Activated CD8-positive, alpha-beta T cell treated with anti-CD3 and anti-CD28 coated beads for 36 hours (primary cell): ENCODE data around the gene TCP11L2. TPM values are rescaled to one million over a fixed set of nuclear protein-coding genes. Genes with fewer than 3 reads are reported as not detected.
"Not testable (repeated sequence)": the region's sequence is repeated elsewhere in the genome, so short reads cannot be mapped to it uniquely, and the experiment has no call there.

Source experiments
- ATAC-seq: fragments of 200-7000 bp; cut with Tn5 transposase; one replicate; pipeline ENCODE4 v1.10.0; 2021; ENCODE audit warnings: mild to moderate bottlenecking, moderate library complexity
- CTCF ChIA-PET: fragments of 350-600 bp; sonication (Branson Sonifier 250); formaldehyde crosslinking; loops from one replicate; lab custom pipeline; 2021; ENCODE audit warnings: antibody characterized with exemption; lab: Charles Lee
- POLR2A ChIA-PET: fragments of 350-600 bp; sonication (Branson Sonifier 250); formaldehyde crosslinking; loops from one replicate; lab custom pipeline; 2021; ENCODE audit warnings: antibody characterized with exemption; lab: Charles Lee
- DNase-seq: peaks from one replicate; pipeline ENCODE4 v3.0.0-alpha.2; 2020
- H3K27ac Mint-ChIP-seq: one replicate; pipeline ENCODE4 v1.8.0; 2021; ENCODE audit warnings: mild to moderate bottlenecking, mixed read lengths
- H3K27me3 Mint-ChIP-seq: one replicate; pipeline ENCODE4 v1.8.0; 2021; ENCODE audit warnings: mixed read lengths
- H3K36me3 Mint-ChIP-seq: one replicate; pipeline ENCODE4 v1.8.0; 2021; ENCODE audit warnings: low read depth, mixed read lengths
- H3K4me1 Mint-ChIP-seq: one replicate; pipeline ENCODE4 v1.8.0; 2021; ENCODE audit warnings: low read depth, mixed read lengths
- H3K4me3 Mint-ChIP-seq: one replicate; pipeline ENCODE4 v1.8.0; 2021; ENCODE audit warnings: mild to moderate bottlenecking, moderate library complexity, mixed read lengths
- H3K9me3 Mint-ChIP-seq: one replicate; pipeline ENCODE4 v1.8.0; 2021; ENCODE audit warnings: mixed read lengths
- intact Hi-C: fragments of 100-400 bp; cut with micrococcal nuclease; formaldehyde crosslinking; loops from one replicate; pipeline ENCODE4 v1.10.0; 2022
- total RNA-seq, 2 experiments: library from RNA; stranded (reverse); gene quantifications; one replicate each; pipeline ENCODE4 v1.2.3, GENCODE V29; 2021
- TF ChIP-seq, protein P1 (sequence below): fragments of 200-600 bp; IDR thresholded peaks from one replicate; pipeline ENCODE4 v1.8.0; 2022; ENCODE audit warnings: antibody characterized with exemption, mild to moderate bottlenecking

TCP11L2 gene
- total RNA-seq, 2 experiments from 2014 or later: 11.9 to 13.2 TPM

DNA sequence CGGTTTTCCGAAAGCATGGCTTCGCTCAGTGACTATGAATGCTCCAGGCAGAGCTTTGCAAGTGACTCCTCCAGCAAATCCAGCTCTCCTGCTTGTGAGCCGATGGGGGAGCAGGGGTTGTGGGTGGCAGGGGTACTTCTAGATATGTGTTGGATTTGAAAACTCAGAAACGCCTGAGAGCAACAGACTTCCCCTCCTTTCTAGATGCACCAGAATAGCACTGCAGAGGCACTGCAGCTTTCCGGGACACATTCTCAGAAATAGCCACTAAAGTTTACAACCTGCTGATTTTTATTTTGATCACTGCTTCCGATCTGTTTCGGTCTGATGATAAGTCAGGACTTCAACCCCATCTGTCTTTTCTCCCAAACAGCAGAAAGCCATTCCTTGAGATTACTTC is 8.6 kb downstream of the TCP11L2 start:
- intact Hi-C loops: no loop called here
- H3K27me3 Mint-ChIP-seq: no peaks in the 10 kb centered on the region
- H3K4me1 Mint-ChIP-seq: peaks cover 46% of the 10 kb centered on the region
- DNase-seq (no peak), ATAC-seq (no peak)
- peaks cover 13% of the 10 kb centered on the region for H3K36me3 Mint-ChIP-seq
- POLR2A ChIA-PET: interaction anchor here (1.4 to 1.7 kb wide), 2 partner anchors 9 to 47 kb away, joined by 3 read pairs; no protein-coding TSS in a partner anchor
- TF ChIP-seq, protein P1, sequence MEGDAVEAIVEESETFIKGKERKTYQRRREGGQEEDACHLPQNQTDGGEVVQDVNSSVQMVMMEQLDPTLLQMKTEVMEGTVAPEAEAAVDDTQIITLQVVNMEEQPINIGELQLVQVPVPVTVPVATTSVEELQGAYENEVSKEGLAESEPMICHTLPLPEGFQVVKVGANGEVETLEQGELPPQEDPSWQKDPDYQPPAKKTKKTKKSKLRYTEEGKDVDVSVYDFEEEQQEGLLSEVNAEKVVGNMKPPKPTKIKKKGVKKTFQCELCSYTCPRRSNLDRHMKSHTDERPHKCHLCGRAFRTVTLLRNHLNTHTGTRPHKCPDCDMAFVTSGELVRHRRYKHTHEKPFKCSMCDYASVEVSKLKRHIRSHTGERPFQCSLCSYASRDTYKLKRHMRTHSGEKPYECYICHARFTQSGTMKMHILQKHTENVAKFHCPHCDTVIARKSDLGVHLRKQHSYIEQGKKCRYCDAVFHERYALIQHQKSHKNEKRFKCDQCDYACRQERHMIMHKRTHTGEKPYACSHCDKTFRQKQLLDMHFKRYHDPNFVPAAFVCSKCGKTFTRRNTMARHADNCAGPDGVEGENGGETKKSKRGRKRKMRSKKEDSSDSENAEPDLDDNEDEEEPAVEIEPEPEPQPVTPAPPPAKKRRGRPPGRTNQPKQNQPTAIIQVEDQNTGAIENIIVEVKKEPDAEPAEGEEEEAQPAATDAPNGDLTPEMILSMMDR: no peak
- no peak overlapping the region for H3K4me3 Mint-ChIP-seq
- H3K27ac Mint-ChIP-seq: peak overlapping the region; percentile 46
- CTCF ChIA-PET: interaction anchor here (1.4 kb wide), 1 partner anchor 10 kb away, joined by 7 read pairs; no protein-coding TSS in a partner anchor
- no peaks in the 10 kb centered on the region for H3K9me3 Mint-ChIP-seq

DNA sequence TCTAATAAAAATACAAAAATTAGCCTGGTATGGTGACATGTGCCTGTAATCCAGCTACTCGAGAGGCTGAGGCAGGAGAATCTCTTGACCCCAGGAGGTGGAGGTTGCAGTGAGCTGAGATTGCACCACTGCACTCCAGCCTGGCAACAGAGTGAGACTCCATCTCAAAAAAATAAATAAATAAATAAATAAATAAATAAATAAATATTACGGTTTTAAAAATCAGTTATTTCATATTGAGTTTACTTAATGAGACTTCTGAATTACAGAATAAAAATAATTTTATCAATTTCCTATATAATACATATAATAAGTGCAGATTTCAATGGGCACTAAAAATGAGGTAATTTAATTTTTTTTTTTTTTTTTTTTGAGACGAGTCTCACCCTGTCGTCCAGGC is 10.9 kb downstream of the TCP11L2 start:
- H3K36me3 Mint-ChIP-seq: peaks cover 16% of the 10 kb centered on the region
- H3K27ac Mint-ChIP-seq, ATAC-seq, DNase-seq, H3K27me3 Mint-ChIP-seq, H3K9me3 Mint-ChIP-seq, H3K4me3 Mint-ChIP-seq, intact Hi-C loops: not testable (repeated sequence)
- H3K4me1 Mint-ChIP-seq: peaks cover 29% of the 10 kb centered on the region
- ChIA-PET CTCF (interaction anchor here (0.7 to 1.1 kb wide), 2 partner anchors 10 to 44 kb away, joined by 3 read pairs; partner anchors contain the start of gene POLR3B), POLR2A (interaction anchor here (1.1 to 1.3 kb wide), 2 partner anchors 25 to 45 kb away, joined by 3 read pairs; partner anchors contain the start of gene POLR3B)

DNA sequence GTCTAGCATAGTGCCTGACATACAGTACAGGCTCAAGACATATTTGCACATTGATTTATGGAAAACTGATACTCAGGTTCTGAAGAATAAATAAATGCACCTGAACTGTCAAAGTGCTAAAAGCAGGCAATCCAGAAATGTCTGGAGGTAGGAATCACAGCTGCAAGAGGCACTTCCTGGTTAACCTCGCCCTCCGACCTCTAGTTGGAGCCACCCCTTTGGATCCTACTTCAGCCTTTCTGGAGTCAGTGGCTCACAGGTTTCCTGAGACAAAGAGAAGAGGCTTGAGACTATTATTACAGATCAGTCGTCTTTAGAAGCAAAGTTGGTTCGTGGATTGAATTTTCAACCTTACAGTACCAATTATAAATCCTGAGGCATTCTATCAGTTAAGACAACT is 13.0 kb downstream of the TCP11L2 start:
- Mint-ChIP-seq H3K4me1 (peaks cover 14% of the 10 kb centered on the region), H3K27me3 (no peaks in the 10 kb centered on the region), H3K9me3 (no peaks in the 10 kb centered on the region), H3K36me3 (peaks cover 18% of the 10 kb centered on the region), H3K4me3 (no peak overlapping the region), H3K27ac (no peak overlapping the region)
- DNase-seq (no peak), ATAC-seq (no peak)
- TF ChIP-seq, protein P1: no peak
- intact Hi-C loops: no loop called here
- ChIA-PET CTCF (interaction anchor here (1.2 kb wide), 1 partner anchor 43 kb away, joined by 3 read pairs; the partner anchor contains the start of gene POLR3B), POLR2A (interaction anchor here (0.7 kb wide), 1 partner anchor 70 kb away, joined by 3 read pairs; no protein-coding TSS in a partner anchor)

DNA sequence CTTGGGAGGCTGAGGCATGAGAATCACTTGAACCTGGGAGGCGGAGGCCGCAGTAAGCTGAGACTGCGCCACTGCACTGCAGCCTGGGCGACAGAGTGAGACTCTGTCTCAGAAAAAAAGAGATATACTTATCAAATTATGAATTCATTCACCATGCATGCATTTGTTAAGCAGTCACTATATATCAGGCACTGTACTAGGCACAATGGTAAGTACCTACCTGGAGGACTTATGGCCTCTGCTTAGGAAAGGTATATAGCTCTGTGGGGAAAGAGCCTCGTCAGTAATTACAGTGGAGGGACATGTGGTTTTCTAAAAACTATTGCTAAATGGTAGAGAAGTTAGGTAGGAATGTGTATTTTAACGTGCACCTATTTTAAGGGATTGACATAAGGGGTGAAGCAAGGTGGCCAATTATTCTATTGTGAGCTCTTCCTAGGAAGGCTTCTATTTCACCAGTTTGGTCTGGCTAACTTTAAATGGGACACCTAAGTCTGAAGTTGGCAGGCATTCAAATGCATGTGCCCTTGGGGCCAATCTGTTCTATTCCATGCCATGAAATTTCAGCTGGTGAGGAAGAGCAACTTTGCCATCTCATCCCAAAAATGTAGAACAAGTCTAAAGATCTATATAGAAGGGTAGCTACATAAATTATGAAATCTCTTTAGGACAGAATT is 15.0 kb downstream of the TCP11L2 start:
- intact Hi-C loops: no loop called here
- no peak overlapping the region for H3K27ac Mint-ChIP-seq
- ATAC-seq (no peak), DNase-seq (no peak)
- POLR2A ChIA-PET: no interaction called here
- TF ChIP-seq, protein P1: no peak
- H3K9me3 Mint-ChIP-seq: no peaks in the 10 kb centered on the region
- H3K27me3 Mint-ChIP-seq: no peaks in the 10 kb centered on the region
- H3K36me3 Mint-ChIP-seq: peaks cover 20% of the 10 kb centered on the region
- no peak overlapping the region for H3K4me3 Mint-ChIP-seq
- CTCF ChIA-PET: interaction anchor here (1.0 kb wide), 1 partner anchor 11 kb away, joined by 4 read pairs; no protein-coding TSS in a partner anchor
- peaks cover 3% of the 10 kb centered on the region for H3K4me1 Mint-ChIP-seq

DNA sequence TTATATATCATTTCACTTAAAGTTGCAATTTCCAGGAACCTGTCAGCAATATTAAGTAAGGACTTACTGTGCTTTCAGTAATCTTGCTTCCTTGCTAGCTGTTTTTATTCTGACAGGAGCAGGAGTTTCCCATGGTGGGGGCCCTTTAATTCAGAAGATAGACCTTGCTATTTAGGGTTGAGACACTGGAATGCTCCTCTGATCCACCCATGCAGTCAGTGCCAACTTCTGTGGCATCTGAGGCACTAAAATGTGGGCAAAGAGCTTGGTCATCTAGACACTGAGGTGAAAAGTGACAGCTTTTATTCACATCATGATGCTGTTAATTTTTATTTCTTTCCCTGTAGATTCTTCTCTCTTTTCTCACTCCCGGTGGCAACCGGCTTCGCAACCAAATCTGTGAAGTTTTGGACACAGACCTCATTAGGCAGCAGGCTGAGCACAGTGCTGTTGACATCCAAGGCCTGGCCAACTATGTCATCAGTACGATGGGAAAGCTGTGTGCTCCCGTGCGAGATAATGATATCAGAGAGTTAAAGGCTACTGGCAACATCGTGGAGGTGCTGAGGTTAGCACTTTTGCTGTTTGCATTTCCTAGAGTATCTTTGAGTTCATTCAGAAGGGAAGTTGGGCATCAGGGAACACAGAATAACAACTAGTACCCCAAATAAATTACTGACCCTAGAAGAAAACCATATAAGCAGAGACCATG is 18.8 kb downstream of the TCP11L2 start:
- H3K4me1 Mint-ChIP-seq: peaks cover 3% of the 10 kb centered on the region
- CTCF ChIA-PET: interaction anchor here (0.6 to 2.0 kb wide), 4 partner anchors 10 to 735 kb away, joined by 3 to 5 read pairs (median 3); no protein-coding TSS in a partner anchor
- H3K27me3 Mint-ChIP-seq: no peaks in the 10 kb centered on the region
- no peaks in the 10 kb centered on the region for H3K9me3 Mint-ChIP-seq
- no peak overlapping the region for H3K27ac Mint-ChIP-seq
- H3K4me3 Mint-ChIP-seq: no peak overlapping the region
- no peak for ATAC-seq
- DNase-seq: no peak
- POLR2A ChIA-PET: no interaction called here
- TF ChIP-seq, protein P1: no peak
- H3K36me3 Mint-ChIP-seq: peaks cover 23% of the 10 kb centered on the region
- intact Hi-C loops: no loop called here
